Endodermal cell (in vitro differentiated cells): ENCODE data around the gene GPSM1. TPM values are rescaled to one million over a fixed set of nuclear protein-coding genes. Genes with fewer than 3 reads are reported as not detected.

Experiments
- DNase-seq: peaks from one replicate; pipeline ENCODE4 v3.0.0-alpha.2; 2017
- H3K27ac ChIP-seq: 2 replicates; pipeline ENCODE4 v1.5.1; 2013; ENCODE audit warnings: mild to moderate bottlenecking, low read depth, low read length, moderate library complexity
- H3K27me3 ChIP-seq: 2 replicates; pipeline ENCODE4 v1.6.1; 2013; ENCODE audit warnings: mild to moderate bottlenecking, low read length, moderate library complexity; ENCODE audit not compliant: insufficient read depth, control insufficient read depth, poor library complexity, severe bottlenecking
- H3K36me3 ChIP-seq: 2 replicates; pipeline ENCODE4 v1.7.0; 2013; ENCODE audit warnings: mild to moderate bottlenecking, low read length, moderate library complexity; ENCODE audit not compliant: control insufficient read depth, insufficient read depth
- H3K4me1 ChIP-seq: one replicate; pipeline ENCODE4 v1.7.0; 2013; ENCODE audit warnings: low read length; ENCODE audit not compliant: control insufficient read depth, insufficient read depth
- H3K4me3 ChIP-seq: 2 replicates; pipeline ENCODE4 v1.5.1; 2013; ENCODE audit warnings: mild to moderate bottlenecking, low read length, moderate library complexity
- H3K9ac ChIP-seq: 2 replicates; pipeline ENCODE4 v1.6.1; 2013; ENCODE audit warnings: mild to moderate bottlenecking, low read length, moderate library complexity; ENCODE audit not compliant: poor library complexity, severe bottlenecking; ENCODE audit errors: extremely low read depth
- H3K9me3 ChIP-seq: 2 replicates; pipeline ENCODE4 v1.6.1; 2013; ENCODE audit warnings: mild to moderate bottlenecking, low read length, moderate library complexity; ENCODE audit not compliant: control insufficient read depth
- H3K27ac Mint-ChIP-seq: 2 replicates; pipeline ENCODE4 v1.8.0; 2020; ENCODE audit warnings: mixed read lengths
- H3K27me3 Mint-ChIP-seq: 2 replicates; pipeline ENCODE4 v1.8.0; 2021; ENCODE audit warnings: mild to moderate bottlenecking, mixed read lengths; ENCODE audit not compliant: insufficient read depth
- H3K36me3 Mint-ChIP-seq: 2 replicates; pipeline ENCODE4 v1.8.0; 2020; ENCODE audit warnings: low read depth, mixed read lengths
- H3K4me1 Mint-ChIP-seq: 2 replicates; pipeline ENCODE4 v1.8.0; 2020; ENCODE audit warnings: mixed read lengths
- H3K4me3 Mint-ChIP-seq: 2 replicates; pipeline ENCODE4 v1.8.0; 2020; ENCODE audit warnings: mild to moderate bottlenecking, moderate library complexity, mixed read lengths
- H3K9me3 Mint-ChIP-seq: 2 replicates; pipeline ENCODE4 v1.8.0; 2020; ENCODE audit warnings: mild to moderate bottlenecking, mixed read lengths
- CTCF ChIP-seq: fragments of 200-600 bp; sonication (generic); conservative IDR thresholded peaks from 2 replicates; pipeline ENCODE4 v1.5.0; 2021; ENCODE audit warnings: antibody characterized with exemption, mild to moderate bottlenecking
- WGBS, 2 experiments: methylation state at CpG; one replicate each; pipeline versions ENCODE4 v1.1.5 to v1.1.7; 2013; ENCODE audit warnings: missing lambda C conversion rate in 2 of 2, mixed read lengths in 1 of 2; ENCODE audit not compliant: insufficient coverage in 1 of 2, insufficient read length in 1 of 2; 5-methylcytosine and 5-hydroxymethylcytosine counted together
- total RNA-seq, 2 donors: library from RNA; stranded (reverse); fragmentation: NEBNext Ultra II Directional in 1 of 2; extraction: Animal tissue kit (Norgen Biotek cat#: 25700) in 1 of 2; gene quantifications; 2 replicates in 1 of 2; 3 replicates in 1 of 2; pipeline ENCODE4 v1.2.1, GENCODE V29; 2021

Gene GPSM1
- total RNA-seq, 2 donors from 2014 or later = 37.2 to 38.6 TPM

- H3K36me3 Mint-ChIP-seq = no peaks in the 10 kb centered on the region
- Histone ChIP-seq H3K27me3 (no peaks in the 10 kb centered on the region), H3K9ac (no peak overlapping the region), H3K9me3 (no peaks in the 10 kb centered on the region), H3K36me3 (no peaks in the 10 kb centered on the region), H3K4me3 (no peak overlapping the region), H3K4me1 (peaks cover 6% of the 10 kb centered on the region), H3K27ac (no peak overlapping the region)
- TF ChIP-seq CTCF = peak; percentile 99
- H3K4me3 Mint-ChIP-seq = no peak overlapping the region
- no peaks in the 10 kb centered on the region for H3K27me3 Mint-ChIP-seq
- peak; percentile 92 for DNase-seq
- whole genome bisulfite sequencing, 2 experiments = 61 to 70% methylated on average over 13 to 32 of the region's 32 CpGs
- H3K4me1 Mint-ChIP-seq = peaks cover 3% of the 10 kb centered on the region
- H3K9me3 Mint-ChIP-seq = no peaks in the 10 kb centered on the region
- peak overlapping the region; percentile 68 for H3K27ac Mint-ChIP-seq
Observed at GRCh38 chr9:136339173-136339957, 12.0 kb downstream of the GPSM1 start.

GRCh38 chr9:136339958-136340310 is 12.6 kb downstream of the GPSM1 start:
- peaks cover 3% of the 10 kb centered on the region for H3K4me1 Mint-ChIP-seq
- Histone ChIP-seq H3K4me1 (peaks cover 6% of the 10 kb centered on the region), H3K9ac (no peak overlapping the region), H3K27me3 (no peaks in the 10 kb centered on the region), H3K9me3 (no peaks in the 10 kb centered on the region), H3K36me3 (no peaks in the 10 kb centered on the region), H3K4me3 (no peak overlapping the region), H3K27ac (no peak overlapping the region)
- no peaks in the 10 kb centered on the region for H3K27me3 Mint-ChIP-seq
- TF ChIP-seq CTCF = no peak
- no peak for DNase-seq
- no peaks in the 10 kb centered on the region for H3K9me3 Mint-ChIP-seq
- H3K4me3 Mint-ChIP-seq = no peak overlapping the region
- H3K36me3 Mint-ChIP-seq = no peaks in the 10 kb centered on the region
- 91 to 93% methylated on average over 6 to 12 of the region's 12 CpGs for WGBS, 2 experiments
- H3K27ac Mint-ChIP-seq = no peak overlapping the region

GRCh38 chr9:136340356-136341041 is 13.2 kb downstream of the GPSM1 start:
- Mint-ChIP-seq H3K4me3 (no peak overlapping the region), H3K36me3 (no peaks in the 10 kb centered on the region), H3K9me3 (no peaks in the 10 kb centered on the region), H3K27ac (no peak overlapping the region), H3K27me3 (no peaks in the 10 kb centered on the region), H3K4me1 (peaks cover 3% of the 10 kb centered on the region)
- TF ChIP-seq CTCF = no peak
- no peaks in the 10 kb centered on the region for H3K9me3 ChIP-seq
- H3K4me1 ChIP-seq = peaks cover 6% of the 10 kb centered on the region
- 96 to 98% methylated on average over 6 to 28 of the region's 28 CpGs for WGBS, 2 experiments
- no peak for DNase-seq
- H3K27ac ChIP-seq = no peak overlapping the region
- no peak overlapping the region for H3K4me3 ChIP-seq
- no peaks in the 10 kb centered on the region for H3K36me3 ChIP-seq
- no peak overlapping the region for H3K9ac ChIP-seq
- no peaks in the 10 kb centered on the region for H3K27me3 ChIP-seq
